Tibial artery (tissue), 4 donors: ENCODE results near the gene PNPLA7.

Experiments used
- DNase-seq, 2 donors: peaks; one replicate each; pipeline ENCODE4 v3.0.0-alpha.2; 2019
- H3K27ac ChIP-seq, 2 donors: fragments of 200-600 bp; sonication (generic) in 1 of 2; 1 replicate in 1 of 2; 2 replicates in 1 of 2; pipeline ENCODE4 v1.5.1; 2018 to 2019; ENCODE audit warnings: mild to moderate bottlenecking in 1 of 2
- H3K27me3 ChIP-seq, 2 donors: fragments of 200-600 bp; sonication (generic) in 1 of 2; one replicate each; pipeline versions ENCODE4 v1.5.1 to v1.6.0; 2016 to 2019
- H3K36me3 ChIP-seq, 3 donors: fragments of 200-600 bp; sonication (generic) in 2 of 3; one replicate each; pipeline ENCODE4 v1.5.1; 2016 to 2019; ENCODE audit warnings: mild to moderate bottlenecking in 2 of 3
- H3K4me1 ChIP-seq, 4 donors: fragments of 200-600 bp; sonication (generic) in 2 of 4; 1 replicate in 3 of 4; 2 replicates in 1 of 4; pipeline ENCODE4 v1.5.1; 2016 to 2019
- H3K4me3 ChIP-seq, 2 donors: fragments of 200-600 bp; sonication (generic) in 1 of 2; 1 replicate in 1 of 2; 2 replicates in 1 of 2; pipeline ENCODE4 v1.5.1; 2018 to 2019; ENCODE audit warnings: mild to moderate bottlenecking in 2 of 2
- H3K9me3 ChIP-seq, 3 donors: fragments of 200-600 bp; sonication (generic) in 1 of 3; one replicate each; pipeline ENCODE4 v1.5.1; 2016 to 2019
- intact Hi-C: fragments of 100-400 bp; cut with DNase I; formaldehyde crosslinking; loops from one replicate; pipeline ENCODE4 v1.15.0; 2023; ENCODE audit warnings: low total_unique reads
- TF ChIP-seq, protein P1 (sequence below), 2 experiments: fragments of 200-600 bp in 1 of 2; fragments of 450-650 bp in 1 of 2; IDR thresholded peaks; one replicate each; pipeline ENCODE4 v1.5.1; 2017 to 2019; ENCODE audit warnings: antibody characterized with exemption in 2 of 2, mild to moderate bottlenecking in 1 of 2, moderate library complexity in 1 of 2

Gene PNPLA7

DNA sequence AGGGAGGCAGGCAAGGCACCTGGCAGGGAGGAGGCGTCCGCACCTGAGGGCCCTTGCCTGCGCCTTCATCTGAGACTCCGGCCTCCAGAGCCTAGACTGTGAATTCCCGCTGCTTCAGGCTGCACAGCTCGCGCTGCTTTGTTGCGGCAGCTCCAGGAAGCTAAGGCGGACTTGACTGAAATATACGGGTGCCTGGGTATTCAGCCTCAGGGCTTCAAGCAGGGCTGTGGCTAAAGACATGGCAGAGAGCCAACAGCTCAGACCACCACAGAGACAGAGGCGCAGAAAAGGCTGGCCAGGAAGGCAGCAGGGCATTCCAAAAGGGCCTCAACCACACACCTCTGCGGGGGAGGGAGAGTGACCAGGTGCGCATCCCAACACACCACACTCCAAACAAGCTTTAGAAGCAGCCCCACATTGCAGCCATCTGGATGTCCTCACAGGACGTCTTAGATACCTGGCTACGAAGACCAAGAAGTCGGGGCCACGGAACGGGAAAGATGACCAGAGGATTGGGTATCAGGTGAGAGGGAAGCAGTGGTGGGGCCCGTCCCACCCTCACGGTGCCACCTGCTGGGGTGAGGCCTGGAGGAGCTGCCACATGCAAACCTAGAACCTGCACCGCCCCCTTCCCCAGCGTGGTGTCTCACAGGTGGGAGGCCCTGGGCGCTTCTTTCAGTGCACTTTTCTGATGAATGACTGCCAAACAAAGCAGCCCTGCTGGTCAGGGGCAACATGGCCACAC, 30.2 kb upstream of the PNPLA7 start:
- TF ChIP-seq, protein P1, sequence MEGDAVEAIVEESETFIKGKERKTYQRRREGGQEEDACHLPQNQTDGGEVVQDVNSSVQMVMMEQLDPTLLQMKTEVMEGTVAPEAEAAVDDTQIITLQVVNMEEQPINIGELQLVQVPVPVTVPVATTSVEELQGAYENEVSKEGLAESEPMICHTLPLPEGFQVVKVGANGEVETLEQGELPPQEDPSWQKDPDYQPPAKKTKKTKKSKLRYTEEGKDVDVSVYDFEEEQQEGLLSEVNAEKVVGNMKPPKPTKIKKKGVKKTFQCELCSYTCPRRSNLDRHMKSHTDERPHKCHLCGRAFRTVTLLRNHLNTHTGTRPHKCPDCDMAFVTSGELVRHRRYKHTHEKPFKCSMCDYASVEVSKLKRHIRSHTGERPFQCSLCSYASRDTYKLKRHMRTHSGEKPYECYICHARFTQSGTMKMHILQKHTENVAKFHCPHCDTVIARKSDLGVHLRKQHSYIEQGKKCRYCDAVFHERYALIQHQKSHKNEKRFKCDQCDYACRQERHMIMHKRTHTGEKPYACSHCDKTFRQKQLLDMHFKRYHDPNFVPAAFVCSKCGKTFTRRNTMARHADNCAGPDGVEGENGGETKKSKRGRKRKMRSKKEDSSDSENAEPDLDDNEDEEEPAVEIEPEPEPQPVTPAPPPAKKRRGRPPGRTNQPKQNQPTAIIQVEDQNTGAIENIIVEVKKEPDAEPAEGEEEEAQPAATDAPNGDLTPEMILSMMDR (IDR thresholded peaks at IDR 0.05): no peak
- DNase-seq: no peak
- Histone ChIP-seq H3K4me3 (no peak overlapping the region), H3K9me3 (no peaks in the 10 kb centered on the region), H3K4me1 (peaks cover 0 to 35% (median 19%) of the 10 kb centered on the region in 4 donors), H3K27me3 (no peaks in the 10 kb centered on the region), H3K36me3 (peaks cover 19 to 47% (median 45%) of the 10 kb centered on the region in 3 donors), H3K27ac (no peak overlapping the region)
- intact Hi-C loops: no loop called here

DNA sequence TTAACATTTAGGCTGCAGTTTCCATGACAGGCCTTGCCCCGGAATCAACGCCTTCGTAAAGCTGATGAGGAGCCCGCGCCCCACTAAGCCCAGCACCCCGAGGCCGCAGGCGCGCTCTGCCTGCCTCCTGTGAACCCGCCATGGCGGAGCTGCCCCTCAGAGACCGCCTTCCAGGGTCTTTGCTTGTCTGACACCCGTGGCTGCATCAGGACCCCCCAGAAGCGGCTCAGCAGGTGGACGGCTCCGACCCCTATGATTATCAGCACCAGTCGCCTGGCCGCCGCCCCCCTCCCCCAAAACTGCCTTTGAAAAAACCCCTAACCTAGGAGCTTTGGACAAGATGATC, 29.0 kb upstream of the PNPLA7 start:
- peak overlapping the region; percentile 72 to 75 for H3K27ac ChIP-seq
- H3K27me3 ChIP-seq: no peaks in the 10 kb centered on the region
- peaks cover 26 to 53% (median 47%) of the 10 kb centered on the region in 3 donors for H3K36me3 ChIP-seq
- H3K4me3 ChIP-seq: peak overlapping the region; percentile 67 to 79
- no peaks in the 10 kb centered on the region for H3K9me3 ChIP-seq
- TF ChIP-seq, protein P1 (IDR thresholded peaks at IDR 0.05): no peak
- DNase-seq: no peak
- H3K4me1 ChIP-seq: peaks cover 0 to 35% (median 19%) of the 10 kb centered on the region in 4 donors
- intact Hi-C loops: no loop called here

DNA sequence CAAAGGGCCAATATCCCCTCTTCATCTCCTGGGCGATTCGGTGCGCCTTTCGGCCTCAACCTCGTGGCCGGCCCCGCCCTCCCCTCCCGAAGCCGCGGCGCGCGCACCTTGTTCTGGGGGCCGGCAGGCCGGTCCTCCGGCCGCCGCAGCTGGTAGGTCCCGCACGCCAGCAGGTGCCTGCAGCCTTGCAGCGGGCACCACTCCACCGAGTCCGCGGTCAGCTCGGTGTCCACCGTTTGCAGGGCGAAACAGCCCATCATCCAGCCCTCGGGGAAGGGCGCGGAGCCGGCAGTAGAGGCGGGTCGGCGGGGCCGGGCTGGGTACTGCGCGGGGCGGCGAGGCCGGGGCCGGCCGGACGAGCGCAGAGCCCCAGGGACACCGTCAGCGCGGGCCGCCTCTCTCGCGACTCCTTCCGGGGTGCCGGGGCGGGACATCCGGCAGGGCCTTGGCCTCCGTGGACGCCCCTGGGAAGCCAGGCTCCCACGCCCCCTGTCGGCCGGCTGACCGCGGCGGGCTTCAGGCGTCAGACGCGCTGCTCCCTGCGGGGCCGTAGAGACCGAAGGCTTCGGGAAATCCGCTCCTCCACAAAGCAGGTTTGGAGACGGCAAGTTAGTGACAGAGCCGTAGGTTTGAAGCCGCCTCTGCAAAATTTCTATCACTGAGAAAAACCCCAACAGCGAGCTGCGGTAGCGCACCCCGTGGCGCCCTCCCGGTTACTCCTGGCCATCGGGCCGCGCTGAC, 28.5 kb upstream of the PNPLA7 start, which contains the start of gene DPH7:
TSS of gene DPH7 (minus strand) at position 408 of the 741 bp plus-strand sequence. CDS start at position 260, 148 bp downstream.
- peak; percentile 92 to 95 for DNase-seq
- Histone ChIP-seq H3K9me3 (no peaks in the 10 kb centered on the region), H3K4me3 (peak within 1 kb of the TSS; percentile 67 to 79), H3K36me3 (peaks cover 26 to 53% (median 47%) of the 10 kb centered on the region in 3 donors), H3K27ac (peak within 1 kb of the TSS; percentile 72 to 75), H3K4me1 (peaks cover 0 to 35% (median 19%) of the 10 kb centered on the region in 4 donors), H3K27me3 (no peaks in the 10 kb centered on the region)
- TF ChIP-seq, protein P1 (IDR thresholded peaks at IDR 0.05): peak; percentile 88 to 95
- intact Hi-C loops: no loop called here

DNA sequence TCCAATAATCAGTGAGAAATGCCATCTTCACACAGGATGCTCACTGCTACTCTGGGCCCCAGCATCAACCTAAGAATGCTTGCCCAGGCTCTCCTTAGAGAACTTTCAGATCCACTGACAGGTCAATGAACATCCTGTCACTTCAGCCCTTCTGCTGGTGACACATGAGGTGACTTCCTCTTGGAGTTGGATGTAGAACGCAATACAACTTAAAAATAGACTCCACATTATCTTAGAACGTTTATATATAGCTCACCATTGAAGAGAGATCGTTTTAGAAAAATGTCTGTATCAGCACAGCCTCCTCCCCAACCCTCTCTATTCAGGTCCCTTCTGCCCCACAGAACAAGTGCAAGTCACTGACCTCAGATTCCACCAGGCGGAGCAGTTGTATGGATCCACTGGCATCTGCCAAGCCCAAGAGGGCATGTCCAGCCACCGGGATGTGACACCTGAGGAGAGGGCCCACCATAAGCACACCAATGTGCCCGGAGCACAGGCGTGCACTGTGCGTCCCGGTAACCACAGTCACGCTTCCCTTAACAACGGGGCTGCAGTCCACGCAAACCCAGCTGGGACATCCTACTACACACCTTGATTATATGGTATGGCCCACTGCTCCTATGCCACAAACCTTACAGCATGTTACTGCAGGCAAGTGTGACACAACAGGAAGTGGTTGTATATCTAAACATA, 25.7 kb upstream of the PNPLA7 start:
- TF ChIP-seq, protein P1 (IDR thresholded peaks at IDR 0.05): no peak
- H3K27ac ChIP-seq: no peak overlapping the region
- no peaks in the 10 kb centered on the region for H3K27me3 ChIP-seq
- H3K4me3 ChIP-seq: no peak overlapping the region
- peaks cover 26 to 44% (median 43%) of the 10 kb centered on the region in 3 donors for H3K36me3 ChIP-seq
- intact Hi-C loops: no loop called here
- H3K4me1 ChIP-seq: peaks cover 0 to 35% (median 19%) of the 10 kb centered on the region in 4 donors
- no peak for DNase-seq
- H3K9me3 ChIP-seq: no peaks in the 10 kb centered on the region

DNA sequence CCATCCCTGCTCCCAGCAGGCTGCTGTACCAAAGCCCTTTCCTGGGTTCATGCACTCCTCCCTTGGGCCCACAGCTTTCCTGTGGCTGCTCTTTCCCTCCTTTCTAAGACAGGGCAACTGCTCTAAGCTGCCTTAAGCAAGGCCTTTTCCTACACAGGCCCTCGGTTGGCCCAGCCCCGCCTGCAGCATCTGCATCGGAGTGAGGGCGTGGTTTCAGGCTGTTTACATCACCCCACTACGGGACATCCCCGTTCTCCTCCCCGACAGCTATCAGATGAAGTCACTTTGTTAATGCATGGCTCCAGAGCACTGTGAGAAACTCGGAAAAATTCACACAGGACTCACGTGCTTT, 25.1 kb upstream of the PNPLA7 start:
- H3K27ac ChIP-seq: no peak overlapping the region
- no peak for DNase-seq
- TF ChIP-seq, protein P1 (IDR thresholded peaks at IDR 0.05): no peak
- intact Hi-C loops: no loop called here
- H3K9me3 ChIP-seq: no peaks in the 10 kb centered on the region
- H3K36me3 ChIP-seq: peaks cover 26 to 47% (median 44%) of the 10 kb centered on the region in 3 donors
- H3K4me3 ChIP-seq: no peak overlapping the region
- H3K27me3 ChIP-seq: no peaks in the 10 kb centered on the region
- H3K4me1 ChIP-seq: peaks cover 0 to 35% (median 19%) of the 10 kb centered on the region in 4 donors
